Neural cell (in vitro differentiated cells): ENCODE measurements around the gene AKR7A3.

Experiments used
- CTCF ChIP-seq: fragments of 450-650 bp; IDR thresholded peaks from 2 replicates; pipeline ENCODE4 v1.5.1; 2014; ENCODE audit warnings: antibody characterized with exemption, mild to moderate bottlenecking, moderate library complexity; ENCODE audit not compliant: poor library complexity, severe bottlenecking
- RAD21 ChIP-seq: fragments of 450-650 bp; conservative IDR thresholded peaks from 2 replicates; pipeline ENCODE4 v1.6.1; 2014; ENCODE audit warnings: antibody characterized with exemption, mild to moderate bottlenecking, moderate library complexity

- TF ChIP-seq CTCF, result no peak
- no peak for TF ChIP-seq RAD21
Measured at GRCh38 chr1:19306941-19307340, 18.4 kb upstream of the AKR7A3 start.
